Measurements from ENCODE around the gene WDFY1. TPM values are rescaled to one million over a fixed set of nuclear protein-coding genes. Genes with fewer than 3 reads are reported as not detected.

WDFY1 gene
- total RNA-seq, 4 donors from 2014 or later = 33.1 to 61.8 (median 50.4) TPM

DNA sequence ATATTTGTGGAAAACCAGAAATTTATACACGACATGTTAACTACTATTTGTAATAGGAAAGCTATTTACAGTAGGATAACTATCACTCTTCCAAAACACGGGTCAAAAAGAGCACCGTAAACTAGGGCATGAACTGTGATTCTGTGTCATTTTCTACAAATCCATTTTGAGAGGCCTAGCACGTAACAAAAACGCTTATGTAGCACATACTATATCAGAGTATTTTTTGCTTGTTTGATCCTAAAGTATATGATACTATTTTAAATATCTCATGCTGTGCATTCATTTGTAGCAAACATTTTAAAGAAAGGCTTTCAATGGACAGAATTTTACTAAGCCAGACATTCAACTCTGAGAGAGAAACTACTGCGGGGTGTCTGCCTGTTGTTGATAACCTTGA, 45.1 kb downstream of the WDFY1 start:
- H3K36me3 ChIP-seq = peaks cover 0 to 73% (median 14%) of the 10 kb centered on the region in 3 donors
- 89% methylated on average over 6 of the region's 6 CpGs for WGBS, 2 donors
- no peak for DNase-seq (ENCODE audit: low spot score in 2 of 2)

DNA sequence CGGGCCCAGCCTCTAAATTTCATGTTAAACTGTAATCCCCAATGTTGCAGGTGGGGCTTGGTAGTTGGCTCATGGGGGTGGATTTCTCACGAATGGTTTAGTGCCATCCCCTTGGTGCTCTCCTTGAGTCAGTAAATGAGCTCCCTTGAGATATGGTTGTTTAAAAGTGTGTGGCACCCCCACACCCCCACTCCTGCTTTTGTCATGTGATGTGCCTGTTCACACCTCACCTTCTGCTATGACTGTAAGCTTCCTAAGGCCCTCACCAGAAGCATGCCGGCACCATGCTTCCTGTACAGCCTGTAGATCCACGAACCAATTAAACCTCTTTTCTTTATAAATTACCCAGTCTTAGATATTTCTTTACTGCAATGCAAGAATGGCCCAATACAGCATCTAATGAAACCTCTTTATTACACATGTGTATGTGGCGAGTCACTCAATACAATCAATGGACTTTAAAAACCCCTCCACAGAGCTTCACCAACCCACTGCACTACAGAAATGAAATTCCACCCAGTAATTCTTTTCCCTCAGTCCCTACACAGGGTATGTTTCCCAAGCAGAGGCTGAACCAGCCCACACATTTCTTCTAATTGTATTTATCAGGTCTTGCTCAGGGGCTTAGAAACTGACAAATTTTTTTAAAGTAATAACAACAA, 47.3 kb downstream of the WDFY1 start:
- Histone ChIP-seq H3K36me3 (peaks cover 0 to 82% (median 20%) of the 10 kb centered on the region in 3 donors), H3K27ac (peak overlapping the region in 1 of 4 donors; percentile 21), H3K4me3 (no peak overlapping the region), H3K9me3 (no peaks in the 10 kb centered on the region), H3K27me3 (no peaks in the 10 kb centered on the region), H3K4me1 (no peaks in the 10 kb centered on the region)
- no peak for DNase-seq (ENCODE audit: low spot score in 2 of 2)
- 92 to 99% methylated on average over 5 of the region's 5 CpGs for WGBS, 2 donors
- TF ChIP-seq, protein P1, sequence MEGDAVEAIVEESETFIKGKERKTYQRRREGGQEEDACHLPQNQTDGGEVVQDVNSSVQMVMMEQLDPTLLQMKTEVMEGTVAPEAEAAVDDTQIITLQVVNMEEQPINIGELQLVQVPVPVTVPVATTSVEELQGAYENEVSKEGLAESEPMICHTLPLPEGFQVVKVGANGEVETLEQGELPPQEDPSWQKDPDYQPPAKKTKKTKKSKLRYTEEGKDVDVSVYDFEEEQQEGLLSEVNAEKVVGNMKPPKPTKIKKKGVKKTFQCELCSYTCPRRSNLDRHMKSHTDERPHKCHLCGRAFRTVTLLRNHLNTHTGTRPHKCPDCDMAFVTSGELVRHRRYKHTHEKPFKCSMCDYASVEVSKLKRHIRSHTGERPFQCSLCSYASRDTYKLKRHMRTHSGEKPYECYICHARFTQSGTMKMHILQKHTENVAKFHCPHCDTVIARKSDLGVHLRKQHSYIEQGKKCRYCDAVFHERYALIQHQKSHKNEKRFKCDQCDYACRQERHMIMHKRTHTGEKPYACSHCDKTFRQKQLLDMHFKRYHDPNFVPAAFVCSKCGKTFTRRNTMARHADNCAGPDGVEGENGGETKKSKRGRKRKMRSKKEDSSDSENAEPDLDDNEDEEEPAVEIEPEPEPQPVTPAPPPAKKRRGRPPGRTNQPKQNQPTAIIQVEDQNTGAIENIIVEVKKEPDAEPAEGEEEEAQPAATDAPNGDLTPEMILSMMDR (IDR thresholded peaks at IDR 0.05) = no peak
- no peak for TF ChIP-seq EP300 (IDR thresholded peaks at IDR 0.05)
- no peak for TF ChIP-seq POLR2A (IDR thresholded peaks at IDR 0.05)

More for the DNA sequence above, 45.1 kb downstream of the WDFY1 start:
- Histone ChIP-seq H3K27me3 (no peaks in the 10 kb centered on the region), H3K9me3 (no peaks in the 10 kb centered on the region), H3K4me1 (no peaks in the 10 kb centered on the region), H3K4me3 (no peak overlapping the region), H3K27ac (no peak overlapping the region)
- TF ChIP-seq POLR2A (IDR thresholded peaks at IDR 0.05) (no peak), EP300 (IDR thresholded peaks at IDR 0.05) (no peak)
- TF ChIP-seq, protein P1 (IDR thresholded peaks at IDR 0.05) = no peak

DNA sequence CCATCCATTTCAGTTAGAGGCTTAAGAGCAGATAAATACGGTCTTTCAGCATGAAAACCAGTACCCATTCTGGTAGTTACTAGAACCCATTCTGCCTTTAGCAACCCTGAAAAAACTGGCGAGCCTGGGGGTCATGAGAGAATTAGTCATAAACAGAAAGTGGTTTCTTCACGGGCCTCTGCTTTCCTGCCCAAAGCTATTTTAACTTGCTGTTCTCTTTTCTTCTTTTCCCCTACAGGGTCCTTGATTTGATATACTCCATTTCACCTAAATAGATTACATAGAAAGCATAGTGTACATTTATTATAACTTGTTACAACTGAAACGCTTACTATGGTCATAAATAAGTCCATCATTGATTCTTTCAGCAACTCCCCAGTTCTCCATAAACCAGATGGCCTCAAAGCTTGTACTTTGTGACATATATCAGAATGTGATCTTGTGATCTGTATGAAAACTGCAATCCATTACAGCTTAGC, 48.3 kb downstream of the WDFY1 start:
- WGBS, 2 donors = 37 to 40% methylated on average over 4 of the region's 4 CpGs
- Histone ChIP-seq H3K27me3 (no peaks in the 10 kb centered on the region), H3K27ac (peak overlapping the region in 3 of 4 donors; percentile 21 to 47 (median 22)), H3K4me3 (no peak overlapping the region), H3K36me3 (peaks cover 0 to 80% (median 24%) of the 10 kb centered on the region in 3 donors), H3K9me3 (no peaks in the 10 kb centered on the region), H3K4me1 (no peaks in the 10 kb centered on the region)
- no peak for DNase-seq (ENCODE audit: low spot score in 2 of 2)
- TF ChIP-seq POLR2A (IDR thresholded peaks at IDR 0.05) (no peak), EP300 (IDR thresholded peaks at IDR 0.05) (no peak)
- TF ChIP-seq, protein P1 (IDR thresholded peaks at IDR 0.05) = no peak

DNA sequence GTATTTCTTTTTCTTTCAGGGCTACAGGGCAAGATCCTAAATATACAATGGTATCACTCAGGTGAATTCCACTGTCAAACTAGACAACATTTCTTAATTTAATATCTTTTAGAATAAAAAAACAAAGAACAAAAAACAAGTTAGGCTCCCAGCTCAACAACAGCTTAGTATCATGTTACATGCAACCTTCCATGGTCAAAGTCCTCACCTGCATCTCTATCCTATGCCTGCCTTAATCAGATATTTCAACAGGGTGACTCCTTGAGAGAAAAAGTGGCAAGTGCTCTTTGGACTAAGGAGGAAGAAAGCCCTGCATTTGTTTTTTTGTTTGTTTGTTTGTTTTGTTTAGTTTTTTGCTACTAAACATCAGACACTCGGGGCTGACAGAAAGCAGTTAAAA, 50.2 kb downstream of the WDFY1 start:
- WGBS, 2 donors = 85 to 94% methylated on average over 1 of the region's 1 CpG
- H3K27me3 ChIP-seq = no peaks in the 10 kb centered on the region
- no peak for DNase-seq (ENCODE audit: low spot score in 2 of 2)
- H3K27ac ChIP-seq = peak overlapping the region in 2 of 4 donors; percentile 4 to 22
- no peak overlapping the region for H3K4me3 ChIP-seq
- no peaks in the 10 kb centered on the region for H3K4me1 ChIP-seq
- H3K9me3 ChIP-seq = no peaks in the 10 kb centered on the region
- peaks cover 0 to 61% (median 10%) of the 10 kb centered on the region in 3 donors for H3K36me3 ChIP-seq
- TF ChIP-seq, protein P1 (IDR thresholded peaks at IDR 0.05) = no peak
- TF ChIP-seq EP300 (IDR thresholded peaks at IDR 0.05) (no peak), POLR2A (IDR thresholded peaks at IDR 0.05) (no peak)

DNA sequence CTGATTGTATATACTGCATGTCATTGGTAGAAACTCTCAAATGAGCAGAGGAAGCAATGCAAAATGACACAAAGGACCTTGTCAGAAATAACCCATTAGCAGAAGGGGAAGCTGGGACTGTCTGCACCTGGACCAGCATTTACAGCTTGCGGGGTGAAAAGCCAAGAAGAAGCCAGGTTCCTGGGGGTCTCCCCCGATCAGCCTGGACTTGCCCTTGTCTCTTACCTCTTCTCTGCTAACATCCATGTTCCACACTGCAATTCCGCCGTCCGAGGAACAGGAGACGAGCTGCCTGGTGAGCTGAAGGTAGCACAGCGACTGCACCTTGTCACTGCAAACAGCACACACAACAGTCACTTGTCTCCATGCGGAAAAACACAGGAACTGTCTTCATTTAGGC, 51.1 kb downstream of the WDFY1 start:
- DNase-seq (ENCODE audit: low spot score in 2 of 2) = no peak
- H3K4me1 ChIP-seq = no peaks in the 10 kb centered on the region
- H3K4me3 ChIP-seq = no peak overlapping the region
- peak overlapping the region in 1 of 4 donors; percentile 4 for H3K27ac ChIP-seq
- H3K9me3 ChIP-seq = no peaks in the 10 kb centered on the region
- TF ChIP-seq POLR2A (IDR thresholded peaks at IDR 0.05) = no peak
- TF ChIP-seq EP300 (IDR thresholded peaks at IDR 0.05) = no peak
- TF ChIP-seq, protein P1 (IDR thresholded peaks at IDR 0.05) = no peak
- H3K27me3 ChIP-seq = no peaks in the 10 kb centered on the region
- WGBS, 2 donors = 96% methylated on average over 8 of the region's 8 CpGs
- H3K36me3 ChIP-seq = peaks cover 0 to 53% (median 9%) of the 10 kb centered on the region in 3 donors
